ENCODE results near the gene BTBD1.

- TF ChIP-seq CTCF (IDR thresholded peaks at IDR 0.05; ENCODE audit: extremely low read depth in 1 of 2, insufficient read depth in 1 of 2, low read depth in 1 of 2, low read length in 2 of 2) (no peak), MYC (IDR thresholded peaks at IDR 0.05; ENCODE audit: low read depth, low read length) (no peak), EZH2 (IDR thresholded peaks at IDR 0.05; ENCODE audit: borderline replicate concordance, low read depth, low read length, severe bottlenecking) (no peak), POLR2A (IDR thresholded peaks at IDR 0.05; ENCODE audit: low read depth, low read length) (no peak)
Measured at GRCh38 chr15:83053151-83053550, 13.9 kb downstream of the BTBD1 start.
